SU-DHL-6 (cell line): Measurements from ENCODE around the gene VWA5A.

ENCODE experiments used
- CTCF ChIP-seq: fragments of 200-600 bp; sonication (generic); IDR thresholded peaks from one replicate; pipeline ENCODE4 v1.5.1; 2017; ENCODE audit warnings: antibody characterized with exemption, mild to moderate bottlenecking, low read length, moderate library complexity; ENCODE audit not compliant: insufficient read depth, poor library complexity, severe bottlenecking
- EZH2phosphoT487 ChIP-seq: fragments of 200-600 bp; sonication (generic), shearing (Covaris generic); conservative IDR thresholded peaks from 2 replicates; pipeline ENCODE4 v1.6.1; 2018; ENCODE audit warnings: mild to moderate bottlenecking, antibody characterized with exemption, low read length, moderate library complexity, mixed read lengths

GRCh38 chr11:124070915-124071622 is 44.2 kb upstream of the VWA5A start:
- peak; percentile 64 for TF ChIP-seq CTCF
- no peak for TF ChIP-seq EZH2phosphoT487
